ENCODE data around the gene PSMD12.

The PSMD12 gene

GRCh38 chr17:67385122-67385988 lies 19.0 kb upstream of the PSMD12 start:
- DNase-seq: no peak

GRCh38 chr17:67381929-67382257 lies 15.5 kb upstream of the PSMD12 start:
- DNase-seq: no peak

GRCh38 chr17:67379251-67379630 lies 12.9 kb upstream of the PSMD12 start:
- no peak for DNase-seq

- peak; percentile 35 for DNase-seq
These were observed 12.3 kb upstream of the PSMD12 start for GRCh38 chr17:67378454-67379250.

- DNase-seq: peak; percentile 49
These were observed 11.4 kb upstream of the PSMD12 start for GRCh38 chr17:67377488-67378453.

- peak; percentile 58 for DNase-seq
These were observed 10.5 kb upstream of the PSMD12 start, which contains the start of gene PITPNC1 for GRCh38 chr17:67376737-67377487. TSS of gene PITPNC1 (plus strand) at chr17:67377281.

GRCh38 chr17:67376415-67376736 lies 10.0 kb upstream of the PSMD12 start:
- no peak for DNase-seq

- DNase-seq: no peak
These were observed 9.3 kb upstream of the PSMD12 start for GRCh38 chr17:67375716-67376115.

- no peak for DNase-seq
These were observed 8.7 kb upstream of the PSMD12 start for GRCh38 chr17:67375054-67375427.

GRCh38 chr17:67374329-67375053 lies 8.1 kb upstream of the PSMD12 start:
- DNase-seq: peak; percentile 89

- DNase-seq: no peak
These were observed 6.4 kb upstream of the PSMD12 start for GRCh38 chr17:67372751-67373150.

- DNase-seq: no peak
These were observed 3.3 kb upstream of the PSMD12 start for GRCh38 chr17:67369676-67370075.

GRCh38 chr17:67365738-67366192 lies 612 bp downstream of the PSMD12 start:
- DNase-seq: no peak

GRCh38 chr17:67364847-67365737 lies 1.3 kb downstream of the PSMD12 start:
- DNase-seq: no peak

- DNase-seq: no peak
These were observed 4.2 kb downstream of the PSMD12 start for GRCh38 chr17:67362173-67362572.

- DNase-seq: no peak
These were observed 5.5 kb downstream of the PSMD12 start for GRCh38 chr17:67360880-67361279.

GRCh38 chr17:67359960-67360791 lies 6.2 kb downstream of the PSMD12 start:
- DNase-seq: peak; percentile 23

GRCh38 chr17:67358612-67359011 lies 7.8 kb downstream of the PSMD12 start:
- DNase-seq: no peak

GRCh38 chr17:67353929-67354574 lies 12.3 kb downstream of the PSMD12 start:
- DNase-seq: no peak

All from KG1 (cell line).